ENCODE measurements around the gene PLD2. TPM values are rescaled to one million over a fixed set of nuclear protein-coding genes. Genes with fewer than 3 reads are reported as not detected.

PLD2 gene
- total RNA-seq, 4 donors from 2014 or later = 10.2 to 21.3 (median 15.7) TPM

DNA sequence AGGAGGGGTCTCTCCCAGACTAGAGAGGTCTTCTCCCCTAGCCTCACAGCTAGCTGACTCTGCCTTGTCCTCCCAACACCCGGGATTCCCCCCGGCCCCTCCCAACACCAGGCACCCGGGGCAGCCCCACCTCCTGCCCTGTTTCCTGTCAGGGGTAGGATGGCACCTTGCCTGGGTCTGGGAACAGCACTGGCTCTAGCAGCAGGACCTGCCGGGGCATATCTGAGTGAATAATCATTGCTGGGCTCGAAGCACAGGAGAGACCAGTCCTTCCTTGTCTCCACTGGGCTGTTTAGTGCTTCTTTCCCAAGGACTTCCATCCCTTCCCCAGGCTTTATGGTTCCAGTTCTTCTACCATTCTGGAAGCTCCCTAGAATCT lies 51.9 kb downstream of the PLD2 start:
- Histone ChIP-seq H3K4me1 (peaks cover 0 to 38% (median 9%) of the 10 kb centered on the region in 3 donors), H3K27me3 (no peaks in the 10 kb centered on the region), H3K27ac (peak overlapping the region in 3 of 4 donors; percentile 49 to 67 (median 55)), H3K9me3 (no peaks in the 10 kb centered on the region), H3K36me3 (peaks cover 0 to 15% of the 10 kb centered on the region in 2 donors), H3K4me3 (peak overlapping the region in 1 of 2 donors; percentile 10)
- peak; percentile 52 for ATAC-seq
- TF ChIP-seq POLR2A (IDR thresholded peaks at IDR 0.05) (no peak), POLR2AphosphoS5 (IDR thresholded peaks at IDR 0.05) (no peak), EP300 (IDR thresholded peaks at IDR 0.05) (no peak)
- TF ChIP-seq, protein P1, sequence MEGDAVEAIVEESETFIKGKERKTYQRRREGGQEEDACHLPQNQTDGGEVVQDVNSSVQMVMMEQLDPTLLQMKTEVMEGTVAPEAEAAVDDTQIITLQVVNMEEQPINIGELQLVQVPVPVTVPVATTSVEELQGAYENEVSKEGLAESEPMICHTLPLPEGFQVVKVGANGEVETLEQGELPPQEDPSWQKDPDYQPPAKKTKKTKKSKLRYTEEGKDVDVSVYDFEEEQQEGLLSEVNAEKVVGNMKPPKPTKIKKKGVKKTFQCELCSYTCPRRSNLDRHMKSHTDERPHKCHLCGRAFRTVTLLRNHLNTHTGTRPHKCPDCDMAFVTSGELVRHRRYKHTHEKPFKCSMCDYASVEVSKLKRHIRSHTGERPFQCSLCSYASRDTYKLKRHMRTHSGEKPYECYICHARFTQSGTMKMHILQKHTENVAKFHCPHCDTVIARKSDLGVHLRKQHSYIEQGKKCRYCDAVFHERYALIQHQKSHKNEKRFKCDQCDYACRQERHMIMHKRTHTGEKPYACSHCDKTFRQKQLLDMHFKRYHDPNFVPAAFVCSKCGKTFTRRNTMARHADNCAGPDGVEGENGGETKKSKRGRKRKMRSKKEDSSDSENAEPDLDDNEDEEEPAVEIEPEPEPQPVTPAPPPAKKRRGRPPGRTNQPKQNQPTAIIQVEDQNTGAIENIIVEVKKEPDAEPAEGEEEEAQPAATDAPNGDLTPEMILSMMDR (IDR thresholded peaks at IDR 0.05) = no peak
- 0% methylated on average over 2 of the region's 5 CpGs; no CpG with 5 or more reads in 1 of the 2 donors for WGBS, 2 donors (ENCODE audit: low coverage in 1 of 2)

- no peaks in the 10 kb centered on the region for H3K27me3 ChIP-seq
- no peaks in the 10 kb centered on the region for H3K9me3 ChIP-seq
- no peak for TF ChIP-seq EP300 (IDR thresholded peaks at IDR 0.05)
- TF ChIP-seq, protein P1 (IDR thresholded peaks at IDR 0.05) = no peak
- TF ChIP-seq POLR2A (IDR thresholded peaks at IDR 0.05) = no peak
- TF ChIP-seq POLR2AphosphoS5 (IDR thresholded peaks at IDR 0.05) = no peak
- whole genome bisulfite sequencing, 2 donors (ENCODE audit: low coverage in 1 of 2) = 69 to 70% methylated on average over 21 to 25 of the region's 32 CpGs
- H3K4me3 ChIP-seq = no peak overlapping the region
- no peak for ATAC-seq
- peak overlapping the region in 3 of 4 donors; percentile 11 to 42 (median 18) for H3K27ac ChIP-seq
- H3K36me3 ChIP-seq = peaks cover 0 to 15% of the 10 kb centered on the region in 2 donors
- H3K4me1 ChIP-seq = peaks cover 0 to 38% (median 9%) of the 10 kb centered on the region in 3 donors
Observed at GRCh38 chr17:4859816-4860625, 53.1 kb downstream of the PLD2 start.

- ATAC-seq = no peak
- TF ChIP-seq, protein P1 (IDR thresholded peaks at IDR 0.05) = no peak
- TF ChIP-seq POLR2A (IDR thresholded peaks at IDR 0.05) = no peak
- TF ChIP-seq POLR2AphosphoS5 (IDR thresholded peaks at IDR 0.05) = no peak
- no peak for TF ChIP-seq EP300 (IDR thresholded peaks at IDR 0.05)
- Histone ChIP-seq H3K4me3 (no peak overlapping the region), H3K4me1 (peaks cover 0 to 38% (median 9%) of the 10 kb centered on the region in 3 donors), H3K27ac (peak overlapping the region in 3 of 4 donors; percentile 11 to 42 (median 18)), H3K9me3 (no peaks in the 10 kb centered on the region), H3K27me3 (no peaks in the 10 kb centered on the region), H3K36me3 (peaks cover 0 to 15% of the 10 kb centered on the region in 2 donors)
- WGBS, 2 donors (ENCODE audit: low coverage in 1 of 2) = 100% methylated on average over 7 of the region's 9 CpGs; no CpG with 5 or more reads in 1 of the 2 donors
Observed at GRCh38 chr17:4860651-4861050, 53.7 kb downstream of the PLD2 start.

GRCh38 chr17:4861052-4861451 lies 54.1 kb downstream of the PLD2 start:
- no peaks in the 10 kb centered on the region for H3K9me3 ChIP-seq
- peak overlapping the region in 2 of 4 donors; percentile 18 to 42 for H3K27ac ChIP-seq
- H3K27me3 ChIP-seq = no peaks in the 10 kb centered on the region
- TF ChIP-seq, protein P1 (IDR thresholded peaks at IDR 0.05) = no peak
- TF ChIP-seq POLR2AphosphoS5 (IDR thresholded peaks at IDR 0.05) (no peak), EP300 (IDR thresholded peaks at IDR 0.05) (no peak), POLR2A (IDR thresholded peaks at IDR 0.05) (no peak)
- peaks cover 0 to 38% (median 9%) of the 10 kb centered on the region in 3 donors for H3K4me1 ChIP-seq
- WGBS, 2 donors (ENCODE audit: low coverage in 1 of 2) = 91 to 100% methylated on average over 1 to 13 of the region's 16 CpGs
- no peak for ATAC-seq
- H3K36me3 ChIP-seq = peaks cover 0 to 15% of the 10 kb centered on the region in 2 donors
- no peak overlapping the region for H3K4me3 ChIP-seq

Measured in gastroesophageal sphincter (tissue), 4 donors.